Measurements from ENCODE around the gene CEP126.

DNA sequence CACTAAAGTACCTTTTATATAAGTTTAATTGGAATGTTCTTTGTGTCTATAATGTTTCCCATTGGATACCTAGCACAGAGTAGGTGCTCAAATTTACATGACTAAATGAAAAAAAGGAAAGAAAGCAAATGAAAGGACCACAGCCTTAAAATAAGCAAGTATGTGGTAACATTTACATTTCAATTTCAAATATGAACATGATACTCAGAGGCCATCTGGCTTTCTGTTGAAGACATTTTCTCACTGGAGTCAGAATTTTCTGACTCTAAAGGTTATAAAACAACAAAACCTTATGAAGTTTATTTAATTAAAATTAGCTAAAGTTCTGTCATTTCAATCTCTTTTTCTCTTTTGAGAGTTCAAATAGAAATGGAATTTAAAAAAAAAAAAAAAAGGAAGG lies 2.4 kb downstream of the CEP126 start:
- TF ChIP-seq POLR2A (IDR thresholded peaks at IDR 0.05) (no peak), CTCF (IDR thresholded peaks at IDR 0.05) (no peak)
